Activated B cell treated with CpG ODN at 0.5 μM for 24 hours (primary cell): ENCODE data around the gene ABCB8. TPM values are rescaled to one million over a fixed set of nuclear protein-coding genes. Genes with fewer than 3 reads are reported as not detected.

Experiments
- ATAC-seq: fragments of 200-7000 bp; cut with Tn5 transposase; one replicate; pipeline ENCODE4 v1.10.0; 2021; ENCODE audit warnings: low read depth, mild to moderate bottlenecking, moderate library complexity
- CTCF ChIA-PET: fragments of 350-600 bp; sonication (Branson Sonifier 250); formaldehyde crosslinking; loops from one replicate; lab custom pipeline; 2021; ENCODE audit warnings: antibody characterized with exemption; lab: Charles Lee
- POLR2A ChIA-PET: fragments of 350-600 bp; sonication (Branson Sonifier 250); formaldehyde crosslinking; loops from one replicate; lab custom pipeline; 2021; ENCODE audit warnings: antibody characterized with exemption; lab: Charles Lee
- DNase-seq: peaks from one replicate; pipeline ENCODE4 v3.0.0; 2022
- H3K27ac Mint-ChIP-seq: one replicate; pipeline ENCODE4 v1.8.0; 2020; ENCODE audit warnings: mixed read lengths
- H3K27me3 Mint-ChIP-seq: one replicate; pipeline ENCODE4 v1.8.0; 2021; ENCODE audit warnings: mixed read lengths
- H3K36me3 Mint-ChIP-seq: one replicate; pipeline ENCODE4 v1.8.0; 2021; ENCODE audit warnings: low read depth, mixed read lengths
- H3K4me1 Mint-ChIP-seq: one replicate; pipeline ENCODE4 v1.8.0; 2021; ENCODE audit warnings: mixed read lengths
- H3K4me3 Mint-ChIP-seq: one replicate; pipeline ENCODE4 v1.8.0; 2020; ENCODE audit warnings: mild to moderate bottlenecking, mixed read lengths
- H3K9me3 Mint-ChIP-seq: one replicate; pipeline ENCODE4 v1.8.0; 2020; ENCODE audit warnings: mixed read lengths
- intact Hi-C: fragments of 100-400 bp; cut with micrococcal nuclease; formaldehyde crosslinking; loops from one replicate; pipeline ENCODE4 v1.15.1; 2024
- total RNA-seq: library from RNA; stranded (reverse); gene quantifications from 2 replicates; pipeline ENCODE4 v1.2.3, GENCODE V29; 2022
- TF ChIP-seq, protein P1 (sequence below): fragments of 200-600 bp; IDR thresholded peaks from one replicate; pipeline ENCODE4 v1.8.0; 2022; ENCODE audit warnings: antibody characterized with exemption, mild to moderate bottlenecking

Gene ABCB8
- total RNA-seq, 1 donor from 2014 or later, result 46.5 TPM

DNA sequence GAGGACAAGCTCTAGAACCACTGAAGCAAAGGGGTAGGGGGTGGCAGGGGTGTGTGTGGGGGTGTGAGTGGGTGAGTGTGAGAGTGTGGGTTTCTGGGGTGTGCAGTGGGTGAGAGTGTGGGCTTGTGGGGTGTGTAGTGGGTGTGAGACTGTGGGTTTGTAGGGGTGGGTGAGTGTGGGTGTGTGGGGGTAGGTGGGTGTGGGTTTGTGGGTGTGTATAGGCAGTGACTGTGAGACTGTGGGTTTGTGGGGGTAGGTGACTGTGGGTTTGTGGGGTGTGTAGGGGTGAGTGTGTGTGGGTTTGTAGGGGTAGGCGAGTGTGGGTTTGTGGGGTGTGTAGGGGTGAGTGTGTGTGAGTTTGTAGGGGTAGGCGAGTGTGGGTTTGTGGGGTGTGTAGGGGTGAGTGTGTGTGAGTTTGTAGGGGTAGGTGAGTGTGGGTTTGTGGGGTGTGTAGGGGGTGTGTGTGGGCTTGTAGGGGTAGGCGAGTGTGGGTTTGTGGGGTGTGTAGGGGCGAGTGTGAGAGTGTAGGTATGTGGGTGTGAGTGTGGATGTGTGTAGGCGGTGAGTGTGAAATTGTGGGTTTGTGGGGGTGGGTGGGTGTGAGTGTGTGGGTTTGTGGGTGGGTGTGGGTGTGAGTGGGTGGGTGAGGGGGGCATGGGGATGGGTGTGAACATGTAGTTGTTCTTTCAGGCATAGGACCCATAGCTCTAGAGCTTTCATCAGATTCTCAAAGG is 28.6 kb upstream of the ABCB8 start:
- Mint-ChIP-seq H3K9me3 (no peaks in the 10 kb centered on the region), H3K27ac (no peak overlapping the region), H3K36me3 (no peaks in the 10 kb centered on the region), H3K4me3 (no peak overlapping the region), H3K27me3 (peaks cover 19% of the 10 kb centered on the region), H3K4me1 (peaks cover 1% of the 10 kb centered on the region)
- no peak for DNase-seq
- no peak for ATAC-seq
- TF ChIP-seq, protein P1, sequence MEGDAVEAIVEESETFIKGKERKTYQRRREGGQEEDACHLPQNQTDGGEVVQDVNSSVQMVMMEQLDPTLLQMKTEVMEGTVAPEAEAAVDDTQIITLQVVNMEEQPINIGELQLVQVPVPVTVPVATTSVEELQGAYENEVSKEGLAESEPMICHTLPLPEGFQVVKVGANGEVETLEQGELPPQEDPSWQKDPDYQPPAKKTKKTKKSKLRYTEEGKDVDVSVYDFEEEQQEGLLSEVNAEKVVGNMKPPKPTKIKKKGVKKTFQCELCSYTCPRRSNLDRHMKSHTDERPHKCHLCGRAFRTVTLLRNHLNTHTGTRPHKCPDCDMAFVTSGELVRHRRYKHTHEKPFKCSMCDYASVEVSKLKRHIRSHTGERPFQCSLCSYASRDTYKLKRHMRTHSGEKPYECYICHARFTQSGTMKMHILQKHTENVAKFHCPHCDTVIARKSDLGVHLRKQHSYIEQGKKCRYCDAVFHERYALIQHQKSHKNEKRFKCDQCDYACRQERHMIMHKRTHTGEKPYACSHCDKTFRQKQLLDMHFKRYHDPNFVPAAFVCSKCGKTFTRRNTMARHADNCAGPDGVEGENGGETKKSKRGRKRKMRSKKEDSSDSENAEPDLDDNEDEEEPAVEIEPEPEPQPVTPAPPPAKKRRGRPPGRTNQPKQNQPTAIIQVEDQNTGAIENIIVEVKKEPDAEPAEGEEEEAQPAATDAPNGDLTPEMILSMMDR, result no peak
- ChIA-PET POLR2A (no interaction called here), CTCF (no interaction called here)
- intact Hi-C loops, result no loop called here

DNA sequence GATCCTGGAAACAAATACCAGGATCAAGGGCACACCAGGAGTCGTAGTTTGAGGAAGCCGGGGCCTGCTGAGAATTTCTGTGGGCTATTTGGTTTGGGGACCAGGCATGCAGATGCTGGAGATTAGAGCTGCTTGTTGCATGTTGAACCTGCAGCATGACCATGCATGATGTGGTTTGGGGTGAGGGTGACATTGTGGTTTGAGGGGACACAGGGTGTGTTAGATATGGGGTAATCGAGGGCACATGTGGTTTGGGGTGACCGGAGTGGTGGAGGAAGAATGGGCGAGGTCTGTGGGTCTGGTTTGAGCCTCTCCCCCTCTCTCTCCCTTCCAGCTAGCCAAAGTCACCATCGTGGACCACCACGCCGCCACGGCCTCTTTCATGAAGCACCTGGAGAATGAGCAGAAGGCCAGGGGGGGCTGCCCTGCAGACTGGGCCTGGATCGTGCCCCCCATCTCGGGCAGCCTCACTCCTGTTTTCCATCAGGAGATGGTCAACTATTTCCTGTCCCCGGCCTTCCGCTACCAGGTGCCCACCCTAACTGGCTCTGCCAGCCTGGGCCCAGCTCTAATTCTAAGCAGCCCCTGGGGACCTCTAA is 27.3 kb upstream of the ABCB8 start:
- intact Hi-C loops, result no loop called here
- H3K27ac Mint-ChIP-seq, result no peak overlapping the region
- CTCF ChIA-PET, result no interaction called here
- ATAC-seq (no peak), DNase-seq (no peak)
- POLR2A ChIA-PET, result no interaction called here
- TF ChIP-seq, protein P1, result no peak
- no peaks in the 10 kb centered on the region for H3K9me3 Mint-ChIP-seq
- no peaks in the 10 kb centered on the region for H3K36me3 Mint-ChIP-seq
- peaks cover 19% of the 10 kb centered on the region for H3K27me3 Mint-ChIP-seq
- no peak overlapping the region for H3K4me3 Mint-ChIP-seq
- peaks cover 1% of the 10 kb centered on the region for H3K4me1 Mint-ChIP-seq

DNA sequence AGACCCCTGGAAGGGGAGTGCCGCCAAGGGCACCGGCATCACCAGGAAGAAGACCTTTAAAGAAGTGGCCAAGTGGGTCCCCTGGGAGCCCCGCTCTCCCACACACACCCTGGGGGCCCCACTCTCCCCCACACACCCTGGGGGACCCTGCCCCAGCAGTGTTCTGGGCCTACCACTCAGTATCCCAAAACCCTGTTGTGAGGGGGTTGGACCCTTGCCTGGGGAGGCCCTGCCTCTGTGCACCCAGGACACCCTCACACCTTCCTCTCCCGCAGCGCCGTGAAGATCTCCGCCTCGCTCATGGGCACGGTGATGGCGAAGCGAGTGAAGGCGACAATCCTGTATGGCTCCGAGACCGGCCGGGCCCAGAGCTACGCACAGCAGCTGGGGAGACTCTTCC is 26.7 kb upstream of the ABCB8 start:
- POLR2A ChIA-PET, result no interaction called here
- CTCF ChIA-PET, result no interaction called here
- Mint-ChIP-seq H3K4me3 (no peak overlapping the region), H3K27me3 (peaks cover 19% of the 10 kb centered on the region), H3K36me3 (no peaks in the 10 kb centered on the region), H3K27ac (no peak overlapping the region), H3K4me1 (peaks cover 1% of the 10 kb centered on the region), H3K9me3 (no peaks in the 10 kb centered on the region)
- intact Hi-C loops, result no loop called here
- TF ChIP-seq, protein P1, result no peak
- DNase-seq, result no peak
- ATAC-seq, result no peak

DNA sequence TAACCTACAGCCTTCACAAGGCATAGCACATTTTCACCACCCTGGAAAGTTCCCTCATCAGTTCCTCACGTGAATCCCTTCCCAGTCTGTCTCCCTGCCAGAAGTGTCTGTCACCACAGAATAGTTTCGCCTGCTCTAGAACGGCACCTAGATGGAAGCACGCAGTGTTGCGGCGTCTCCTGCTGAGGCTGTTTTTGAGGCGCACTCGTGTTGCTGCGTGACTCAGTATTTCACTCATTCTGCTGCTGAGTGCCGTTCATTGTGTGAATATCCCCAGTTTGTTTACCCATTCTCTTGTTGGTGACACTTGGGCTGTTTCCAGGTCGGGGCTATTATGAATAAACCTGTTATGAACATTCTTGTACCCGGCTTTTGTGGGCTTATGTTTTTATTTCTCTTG is 24.7 kb upstream of the ABCB8 start:
- peaks cover 6% of the 10 kb centered on the region for H3K27me3 Mint-ChIP-seq
- H3K4me3 Mint-ChIP-seq, result no peak overlapping the region
- H3K36me3 Mint-ChIP-seq, result no peaks in the 10 kb centered on the region
- ChIA-PET CTCF (no interaction called here), POLR2A (interaction anchor here (1.2 kb wide), 1 partner anchor 15 kb away, joined by 4 read pairs; no protein-coding TSS in a partner anchor)
- intact Hi-C loops, result no loop called here
- TF ChIP-seq, protein P1, result no peak
- DNase-seq (no peak), ATAC-seq (no peak)
- H3K27ac Mint-ChIP-seq, result no peak overlapping the region
- no peaks in the 10 kb centered on the region for H3K9me3 Mint-ChIP-seq
- peaks cover 8% of the 10 kb centered on the region for H3K4me1 Mint-ChIP-seq

DNA sequence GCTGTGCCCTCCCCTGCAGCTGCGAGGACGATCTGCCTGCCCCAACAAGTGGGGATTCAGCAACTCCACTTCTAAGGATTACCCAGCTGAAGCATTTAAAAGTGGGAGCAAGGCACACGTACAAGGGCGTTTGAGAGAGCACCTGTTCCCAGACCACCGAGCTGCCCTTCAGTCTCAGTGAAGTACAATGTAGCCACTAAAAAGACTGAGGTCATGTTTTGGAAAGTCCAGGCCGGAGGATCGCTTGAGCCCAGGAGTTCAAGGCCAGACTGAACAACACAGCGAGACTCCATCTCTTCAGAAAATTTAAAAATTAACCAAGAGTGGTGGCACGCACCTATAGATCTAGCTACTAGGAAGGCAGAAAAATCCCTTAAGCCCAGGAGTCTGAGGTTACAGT is 22.7 kb upstream of the ABCB8 start:
- TF ChIP-seq, protein P1, result no peak
- Mint-ChIP-seq H3K4me3 (no peak overlapping the region), H3K4me1 (peaks cover 8% of the 10 kb centered on the region), H3K9me3 (no peaks in the 10 kb centered on the region), H3K27me3 (peaks cover 6% of the 10 kb centered on the region), H3K27ac (no peak overlapping the region), H3K36me3 (no peaks in the 10 kb centered on the region)
- DNase-seq, result no peak
- ATAC-seq, result no peak
- intact Hi-C loops, result no loop called here
- CTCF ChIA-PET, result no interaction called here
- POLR2A ChIA-PET, result no interaction called here
